Measurements from ENCODE around the gene MAPT.
"Not testable (repeated sequence)": the region's sequence is repeated elsewhere in the genome, so short reads cannot be mapped to it uniquely, and the experiment has no call there.

Gene MAPT

DNA sequence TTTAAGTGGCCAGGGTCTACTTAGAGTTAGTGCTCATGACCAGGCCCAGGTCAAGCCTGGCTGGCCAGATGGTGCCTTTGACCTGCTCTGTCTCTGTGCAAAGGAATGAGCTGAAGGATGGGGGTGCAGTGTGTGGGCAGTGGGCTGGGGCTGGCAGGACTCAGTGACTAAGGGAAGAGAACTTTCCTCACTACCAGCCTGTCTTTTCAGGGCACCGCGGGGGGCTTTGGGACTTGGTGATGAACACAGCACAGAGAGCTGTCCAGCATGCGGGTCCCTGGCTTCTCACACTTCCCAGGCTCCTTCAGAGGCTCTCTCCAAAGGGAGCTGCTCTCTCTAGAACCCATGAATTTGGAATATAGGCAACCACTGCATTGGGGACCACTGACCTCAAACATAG is 61.7 kb downstream of the MAPT start:
- no peak for DNase-seq

DNA sequence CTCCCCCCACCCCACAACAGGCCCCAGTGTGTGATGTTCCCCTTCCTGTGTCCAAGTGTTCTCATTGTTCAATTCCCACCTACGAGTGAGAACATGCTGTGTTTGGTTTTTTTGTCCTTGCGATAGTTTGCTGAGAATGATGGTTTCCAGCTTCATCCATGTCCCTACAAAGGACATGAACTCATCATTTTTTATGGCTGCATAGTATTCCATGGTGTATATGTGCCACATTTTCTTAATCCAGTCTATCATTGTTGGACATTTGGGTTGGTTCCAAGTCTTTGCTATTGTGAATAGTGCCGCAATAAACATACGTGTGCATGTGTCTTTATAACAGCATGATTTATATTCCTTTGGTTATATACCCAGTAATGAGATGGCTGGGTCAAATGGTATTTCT is 62.4 kb downstream of the MAPT start:
- DNase-seq, result not testable (repeated sequence)

DNA sequence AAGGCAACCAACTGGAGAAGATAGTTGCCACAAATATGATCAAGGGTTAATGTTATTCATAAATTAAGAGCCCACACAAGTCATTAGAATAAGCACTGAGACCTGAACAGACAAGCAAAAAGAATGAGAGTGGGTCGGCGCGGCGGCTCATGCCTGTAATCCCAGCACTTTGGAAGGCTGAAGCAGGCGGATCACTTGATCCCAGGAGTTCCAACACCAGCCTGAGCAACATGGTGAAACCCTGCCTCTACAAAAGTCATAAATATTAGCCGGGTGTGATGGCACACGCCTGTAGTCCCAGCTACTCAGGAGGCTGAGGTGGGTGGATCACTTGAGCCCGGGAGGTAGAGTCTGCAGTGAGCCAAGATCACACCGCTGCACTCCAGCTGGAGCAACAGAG is 64.0 kb downstream of the MAPT start:
- DNase-seq, result no peak

DNA sequence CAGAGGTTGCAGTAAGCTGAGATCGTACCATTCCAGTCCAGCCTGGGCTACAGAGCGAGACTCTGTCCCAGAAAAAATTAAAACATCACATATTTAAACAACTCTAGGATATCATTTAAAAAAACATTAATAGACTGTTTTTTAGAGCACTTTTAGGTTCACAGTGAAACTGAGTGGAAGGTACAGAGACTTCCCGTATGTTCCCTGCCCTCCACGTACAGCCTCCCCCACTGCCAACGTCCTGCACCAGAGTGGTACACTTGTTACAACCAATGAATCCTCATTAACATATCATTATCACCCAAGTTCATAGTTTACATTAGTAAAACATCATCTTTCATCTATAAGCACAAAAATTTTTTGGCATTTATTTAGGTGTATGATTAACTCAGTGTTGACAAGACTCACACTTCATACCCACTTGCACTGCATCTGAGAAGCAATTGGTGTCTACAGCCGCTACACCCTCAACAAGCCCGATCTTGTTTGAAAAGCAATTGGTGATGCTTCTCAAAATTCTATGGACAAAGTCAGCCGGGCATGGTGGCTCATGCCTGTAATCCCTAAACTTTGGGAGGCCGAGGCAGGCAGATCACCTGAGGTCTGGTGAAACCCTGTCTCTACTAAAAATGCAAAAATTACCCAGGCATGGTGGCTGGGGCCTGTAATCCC is 64.8 kb downstream of the MAPT start:
- DNase-seq, result no peak

DNA sequence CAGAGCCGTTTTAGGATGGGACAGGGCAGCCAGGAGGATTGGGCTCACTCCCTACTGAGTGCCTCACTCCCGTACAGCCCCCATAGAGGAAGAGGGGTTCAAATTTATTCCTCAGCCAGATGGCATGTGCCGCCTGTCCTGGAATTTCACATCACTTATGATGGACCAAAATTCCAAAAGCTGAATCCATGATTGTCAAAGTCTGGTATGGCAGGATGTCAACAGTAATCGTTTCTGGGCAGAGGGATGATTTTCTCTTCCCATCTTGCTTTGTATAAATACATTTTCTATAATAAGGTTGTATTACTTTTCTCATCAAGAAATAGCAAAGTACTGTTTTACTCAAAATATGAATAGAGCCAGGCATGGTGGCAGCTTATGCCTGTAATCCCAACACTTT is 66.0 kb downstream of the MAPT start:
- no peak for DNase-seq

DNA sequence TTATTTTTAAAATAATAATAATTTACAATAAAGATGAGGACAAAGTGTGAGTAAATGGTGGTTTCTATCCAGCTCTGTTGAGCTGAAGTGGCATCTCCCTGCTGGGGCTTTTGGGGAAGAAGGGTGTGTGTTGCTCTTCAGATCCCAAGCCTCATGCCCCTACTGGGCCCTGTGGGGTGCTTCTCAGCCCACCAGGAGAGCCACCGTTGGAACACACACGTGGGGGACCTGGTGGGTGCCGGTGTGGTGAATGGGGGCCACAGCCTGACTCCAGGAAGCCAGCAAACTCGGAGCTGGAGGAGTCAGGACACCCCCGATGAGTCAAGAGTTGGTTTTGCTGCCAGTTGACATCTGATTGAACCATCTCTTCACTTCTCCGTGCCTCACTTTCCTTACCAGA is 66.9 kb downstream of the MAPT start:
- DNase-seq, result no peak

DNA sequence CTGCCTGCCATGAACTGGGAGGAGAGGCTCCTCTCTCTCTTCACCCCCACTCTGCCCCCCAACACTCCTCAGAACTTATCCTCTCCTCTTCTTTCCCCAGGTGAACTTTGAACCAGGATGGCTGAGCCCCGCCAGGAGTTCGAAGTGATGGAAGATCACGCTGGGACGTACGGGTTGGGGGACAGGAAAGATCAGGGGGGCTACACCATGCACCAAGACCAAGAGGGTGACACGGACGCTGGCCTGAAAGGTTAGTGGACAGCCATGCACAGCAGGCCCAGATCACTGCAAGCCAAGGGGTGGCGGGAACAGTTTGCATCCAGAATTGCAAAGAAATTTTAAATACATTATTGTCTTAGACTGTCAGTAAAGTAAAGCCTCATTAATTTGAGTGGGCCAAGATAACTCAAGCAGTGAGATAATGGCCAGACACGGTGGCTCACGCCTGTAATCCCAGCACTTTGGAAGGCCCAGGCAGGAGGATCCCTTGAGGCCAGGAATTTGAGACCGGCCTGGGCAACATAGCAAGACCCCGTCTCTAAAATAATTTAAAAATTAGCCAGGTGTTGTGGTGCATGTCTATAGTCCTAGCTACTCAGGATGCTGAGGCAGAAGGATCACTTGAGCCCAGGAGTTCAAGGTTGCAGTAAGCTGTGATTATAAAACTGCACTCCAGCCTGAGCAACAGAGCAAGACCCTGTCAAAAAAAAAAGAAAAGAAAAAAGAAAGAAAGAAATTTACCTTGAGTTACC is 68.0 kb downstream of the MAPT start:
- no peak for DNase-seq

DNA sequence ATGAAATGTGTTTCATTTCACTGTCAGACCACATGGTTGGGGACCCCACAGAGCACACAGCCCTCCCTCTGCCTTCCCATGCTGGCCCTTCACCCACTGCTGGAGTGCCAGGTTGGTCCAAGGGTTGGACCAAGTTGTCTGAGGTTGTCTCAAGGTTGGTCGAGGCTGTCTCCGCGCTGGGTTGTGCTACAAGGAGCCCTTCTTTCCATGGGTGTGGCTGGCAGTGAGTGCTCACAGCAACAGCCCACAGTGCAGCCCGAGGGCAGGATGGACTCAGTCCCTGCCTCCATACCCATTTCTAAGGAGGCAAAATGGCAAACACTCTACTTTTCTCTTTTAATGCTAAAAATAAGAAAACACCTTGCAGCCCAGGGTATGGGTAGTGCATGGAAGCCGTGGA is 68.9 kb downstream of the MAPT start:
- DNase-seq, result no peak

DNA sequence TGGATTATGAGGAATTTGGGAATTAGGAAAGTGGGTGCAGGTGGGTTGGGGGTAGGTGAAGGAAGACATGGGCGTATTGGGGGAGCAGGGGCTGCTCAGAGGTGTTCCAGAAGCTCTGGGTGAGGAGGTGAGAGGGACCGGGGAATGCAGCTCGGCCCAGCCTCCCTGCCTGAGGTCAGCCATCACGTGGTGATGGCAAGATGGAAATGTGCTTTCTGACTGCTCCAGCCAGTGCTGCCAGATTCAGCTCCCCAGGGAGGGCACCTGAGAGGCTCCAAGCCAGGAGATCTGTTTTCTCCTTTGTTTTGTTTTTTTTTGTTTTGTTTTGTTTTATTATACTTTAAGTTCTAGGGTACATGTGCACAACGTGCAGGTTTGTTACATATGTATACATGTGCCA is 69.5 kb downstream of the MAPT start:
- no peak for DNase-seq

DNA sequence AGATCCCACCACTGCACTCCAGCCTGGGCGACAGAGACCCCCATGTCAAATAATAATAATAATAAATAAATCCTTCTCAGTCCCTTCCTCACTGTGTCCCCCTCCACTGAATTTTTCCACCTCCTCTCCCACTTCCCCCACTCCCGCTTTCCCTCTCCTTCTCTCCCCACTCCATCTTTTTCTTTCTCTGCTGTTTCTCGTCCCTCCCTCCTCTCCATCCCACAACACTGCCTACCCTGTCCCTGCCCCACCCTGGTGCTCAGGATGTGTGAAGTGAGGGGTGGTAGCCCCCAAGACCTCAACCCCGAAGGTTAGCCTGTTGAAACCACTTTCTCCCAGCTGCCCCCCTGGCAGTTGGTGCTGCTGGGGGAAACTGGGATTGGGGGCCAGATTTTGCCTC is 70.3 kb downstream of the MAPT start:
- DNase-seq, result no peak

DNA sequence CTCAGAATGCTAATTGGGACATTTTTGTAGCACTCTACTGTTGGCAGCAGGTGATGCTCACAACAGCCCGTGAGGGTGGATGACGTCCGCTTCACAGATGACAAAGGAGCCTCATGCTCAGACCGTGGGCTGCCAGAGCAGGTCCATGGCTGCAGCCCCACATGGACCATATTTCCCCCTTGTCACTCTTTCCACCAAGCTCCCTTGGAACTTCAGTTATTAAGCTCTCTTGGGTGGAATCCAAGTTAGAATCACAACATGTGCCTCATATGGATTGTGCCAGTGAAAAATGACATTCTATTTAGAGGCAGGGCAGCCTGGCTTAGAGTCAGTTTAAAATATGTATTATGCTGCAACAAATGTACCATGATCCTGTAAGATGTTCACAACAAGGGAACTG is 71.5 kb downstream of the MAPT start:
- no peak for DNase-seq

DNA sequence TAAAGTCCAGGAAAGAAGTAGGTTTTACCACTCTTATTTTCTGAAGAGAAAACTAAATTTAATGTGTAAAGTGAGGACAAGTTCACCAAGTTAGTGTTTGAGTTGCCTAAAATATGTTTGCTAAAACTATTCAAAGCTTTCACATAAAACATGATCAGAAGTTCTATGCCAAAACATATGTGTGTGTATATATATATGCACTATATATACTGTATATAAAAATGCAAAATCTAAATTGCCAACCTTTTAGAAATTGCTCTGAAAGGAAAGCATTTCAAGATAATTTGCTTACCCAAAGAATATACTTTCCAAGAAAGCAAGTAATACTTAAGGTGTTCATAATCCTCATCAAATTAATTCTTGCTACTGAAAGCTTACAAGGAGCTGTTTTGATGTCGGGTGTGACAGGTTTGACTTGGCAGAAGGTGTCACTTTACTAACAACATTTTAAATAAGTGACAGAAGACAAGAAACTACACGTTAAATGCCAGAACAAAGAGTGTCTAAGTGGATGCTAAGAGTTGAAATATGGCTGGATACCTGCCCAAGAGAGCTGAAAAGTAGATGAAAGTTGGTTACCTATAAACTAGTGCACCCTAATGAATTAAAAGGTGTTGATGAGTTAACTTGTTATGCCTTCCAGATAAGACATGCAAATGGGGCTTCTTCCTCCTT is 72.4 kb downstream of the MAPT start:
- no peak for DNase-seq

DNA sequence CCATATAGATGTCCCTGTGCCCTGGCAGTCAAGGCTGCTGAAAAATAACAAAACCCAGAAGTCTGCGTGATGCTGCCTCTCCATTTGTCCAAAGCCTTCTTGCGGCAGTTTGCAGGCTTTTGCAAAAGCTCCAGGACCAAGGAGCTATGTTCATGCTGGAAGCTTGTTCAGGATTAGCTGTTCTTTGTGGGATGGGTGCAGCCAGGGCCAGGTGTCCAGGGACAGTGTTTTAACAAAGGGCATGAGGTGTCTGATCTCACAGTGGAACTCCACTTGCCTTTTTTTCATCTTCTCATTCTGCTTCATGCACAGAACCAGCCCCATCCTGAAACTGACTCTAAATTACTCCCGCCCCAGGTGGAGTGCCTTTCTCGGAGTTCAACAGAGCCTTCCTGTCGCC is 73.0 kb downstream of the MAPT start:
- no peak for DNase-seq

DNA sequence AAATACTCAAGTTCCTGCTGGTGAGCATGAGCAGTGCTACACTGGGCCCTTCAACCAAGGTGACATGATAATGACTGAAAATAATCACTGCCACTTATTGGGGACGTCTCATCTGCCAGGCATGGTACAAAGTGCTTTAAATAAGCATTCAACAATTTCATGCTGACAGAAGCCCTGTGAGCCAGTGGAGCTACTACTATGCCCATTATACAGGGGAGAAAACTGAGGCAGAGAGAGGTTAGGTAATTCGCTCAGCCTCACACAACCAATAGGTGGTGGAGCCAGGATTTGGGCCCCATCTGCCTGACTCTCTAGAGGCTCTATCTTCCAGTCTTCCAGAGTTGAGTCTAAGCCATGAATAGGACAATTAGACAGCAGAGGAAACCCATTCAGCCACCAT is 74.4 kb downstream of the MAPT start:
- DNase-seq, result no peak

DNA sequence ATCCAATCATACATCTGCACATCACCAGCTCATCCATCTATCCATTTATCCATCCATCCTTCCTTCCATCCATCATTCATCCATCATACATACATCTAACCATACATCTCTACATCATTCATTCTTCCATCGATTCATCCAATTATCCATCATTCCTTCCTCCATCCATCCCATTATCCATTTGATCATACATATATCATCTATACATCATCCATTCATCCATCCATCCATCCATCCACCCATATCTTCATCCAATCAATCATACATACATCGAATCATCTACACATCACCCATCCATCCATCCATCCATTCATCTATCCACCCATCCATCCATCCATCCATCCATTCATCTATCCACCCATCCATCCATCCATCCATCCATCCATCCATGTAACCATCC is 75.4 kb downstream of the MAPT start:
- no peak for DNase-seq

DNA sequence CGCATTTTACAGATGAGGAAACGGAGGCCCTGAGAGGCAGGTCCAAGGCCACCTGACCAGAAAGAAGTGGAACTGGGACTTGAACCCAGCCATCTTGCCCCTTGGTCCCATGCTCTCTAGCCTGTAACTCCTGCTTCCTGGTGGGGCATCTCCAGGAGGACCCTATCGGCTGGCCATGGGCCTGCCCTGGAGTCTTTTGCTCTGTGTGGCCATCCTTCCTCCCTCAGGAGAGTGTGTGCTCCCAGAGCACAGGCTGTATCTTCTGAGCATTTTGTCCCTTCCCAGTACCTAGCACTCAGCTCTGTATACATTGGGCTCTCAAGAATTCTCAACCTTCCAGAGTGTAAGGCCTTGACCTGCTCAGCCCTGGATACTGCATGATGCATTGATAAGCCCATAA is 76.3 kb downstream of the MAPT start:
- DNase-seq, result no peak

DNA sequence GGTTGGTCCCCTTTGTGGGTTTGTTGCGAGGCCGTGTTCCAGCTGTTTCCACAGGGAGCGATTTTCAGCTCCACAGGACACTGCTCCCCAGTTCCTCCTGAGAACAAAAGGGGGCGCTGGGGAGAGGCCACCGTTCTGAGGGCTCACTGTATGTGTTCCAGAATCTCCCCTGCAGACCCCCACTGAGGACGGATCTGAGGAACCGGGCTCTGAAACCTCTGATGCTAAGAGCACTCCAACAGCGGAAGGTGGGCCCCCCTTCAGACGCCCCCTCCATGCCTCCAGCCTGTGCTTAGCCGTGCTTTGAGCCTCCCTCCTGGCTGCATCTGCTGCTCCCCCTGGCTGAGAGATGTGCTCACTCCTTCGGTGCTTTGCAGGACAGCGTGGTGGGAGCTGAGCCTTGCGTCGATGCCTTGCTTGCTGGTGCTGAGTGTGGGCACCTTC is 77.4 kb downstream of the MAPT start:
- no peak for DNase-seq

DNA sequence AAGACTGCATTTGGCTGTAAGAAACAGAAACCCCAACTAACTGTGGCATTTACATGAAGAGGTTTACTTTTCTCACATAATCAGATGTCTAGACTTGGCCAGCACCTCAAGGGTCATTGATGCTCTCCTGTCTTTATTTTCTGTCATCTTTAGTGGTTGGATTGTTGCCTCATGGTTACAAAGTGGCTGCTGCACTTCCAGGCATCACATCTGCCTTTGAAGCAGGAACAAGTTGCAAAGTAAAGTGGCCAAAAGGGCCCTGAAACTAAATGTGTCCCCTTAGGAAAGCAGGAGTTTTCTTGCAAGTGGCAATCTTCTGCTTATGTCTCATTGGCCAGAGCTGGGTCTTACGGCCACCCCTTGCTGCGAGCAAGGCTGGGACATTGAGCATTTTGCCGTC is 78.2 kb downstream of the MAPT start:
- DNase-seq, result no peak

DNA sequence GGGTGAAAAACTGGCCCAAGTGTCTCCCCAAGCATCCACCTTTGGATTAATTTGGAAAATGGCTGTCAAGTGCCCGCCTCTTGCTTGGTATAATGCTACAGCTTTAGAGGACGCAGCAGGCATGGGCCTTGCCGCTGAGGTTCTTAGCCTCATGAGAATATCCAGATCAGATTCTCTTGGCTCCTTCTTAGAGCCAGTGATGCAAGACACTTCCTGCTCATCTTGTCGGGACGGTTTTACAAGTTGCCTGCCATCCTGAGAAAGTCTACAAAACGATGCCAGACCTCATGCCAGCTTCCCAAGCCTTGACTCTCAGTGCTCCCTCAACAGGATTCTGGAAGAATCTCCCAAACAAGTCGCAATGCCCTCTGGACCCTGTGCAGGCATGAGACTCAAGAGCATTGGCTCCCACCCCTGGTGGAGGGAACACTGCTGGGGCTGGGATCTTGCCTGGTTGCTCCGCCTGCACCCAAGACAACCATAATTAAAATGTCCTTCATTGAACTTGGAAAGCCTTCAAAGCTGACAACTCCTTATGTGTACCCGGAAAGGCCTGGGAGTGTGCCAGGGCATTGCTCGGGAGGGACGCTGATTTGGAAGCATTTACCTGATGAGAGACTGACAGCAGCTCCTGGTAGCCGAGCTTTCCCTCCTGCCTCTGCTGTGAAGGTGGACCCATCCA is 78.9 kb downstream of the MAPT start:
- DNase-seq, result no peak

DNA sequence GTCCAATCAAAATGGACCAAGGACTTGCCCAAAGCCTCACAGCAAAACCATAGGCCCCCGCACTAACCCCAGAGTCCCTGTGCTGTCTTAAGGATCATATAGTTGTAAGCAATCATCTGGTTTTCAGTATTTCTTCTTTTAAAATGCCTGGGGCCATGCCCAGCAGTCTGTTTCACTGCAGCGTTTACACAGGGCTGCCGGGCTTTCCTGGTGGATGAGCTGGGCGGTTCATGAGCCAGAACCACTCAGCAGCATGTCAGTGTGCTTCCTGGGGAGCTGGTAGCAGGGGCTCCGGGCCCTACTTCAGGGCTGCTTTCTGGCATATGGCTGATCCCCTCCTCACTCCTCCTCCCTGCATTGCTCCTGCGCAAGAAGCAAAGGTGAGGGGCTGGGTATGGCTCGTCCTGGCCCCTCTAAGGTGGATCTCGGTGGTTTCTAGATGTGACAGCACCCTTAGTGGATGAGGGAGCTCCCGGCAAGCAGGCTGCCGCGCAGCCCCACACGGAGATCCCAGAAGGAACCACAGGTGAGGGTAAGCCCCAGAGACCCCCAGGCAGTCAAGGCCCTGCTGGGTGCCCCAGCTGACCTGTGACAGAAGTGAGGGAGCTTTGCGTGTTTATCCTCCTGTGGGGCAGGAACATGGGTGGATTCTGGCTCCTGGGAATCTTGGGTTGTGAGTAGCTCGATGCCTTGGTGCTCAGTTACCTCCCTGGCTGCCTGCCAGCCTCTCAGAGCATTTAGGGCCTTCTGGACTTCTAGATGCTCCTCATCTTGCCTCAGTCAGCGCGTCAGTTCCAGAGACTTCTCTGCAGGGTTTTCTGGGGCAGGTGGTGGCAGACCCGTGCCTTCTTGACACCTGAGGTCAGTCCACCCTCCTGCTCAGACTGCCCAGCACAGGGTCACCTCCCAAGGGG is 79.8 kb downstream of the MAPT start:
- DNase-seq, result no peak

DNA sequence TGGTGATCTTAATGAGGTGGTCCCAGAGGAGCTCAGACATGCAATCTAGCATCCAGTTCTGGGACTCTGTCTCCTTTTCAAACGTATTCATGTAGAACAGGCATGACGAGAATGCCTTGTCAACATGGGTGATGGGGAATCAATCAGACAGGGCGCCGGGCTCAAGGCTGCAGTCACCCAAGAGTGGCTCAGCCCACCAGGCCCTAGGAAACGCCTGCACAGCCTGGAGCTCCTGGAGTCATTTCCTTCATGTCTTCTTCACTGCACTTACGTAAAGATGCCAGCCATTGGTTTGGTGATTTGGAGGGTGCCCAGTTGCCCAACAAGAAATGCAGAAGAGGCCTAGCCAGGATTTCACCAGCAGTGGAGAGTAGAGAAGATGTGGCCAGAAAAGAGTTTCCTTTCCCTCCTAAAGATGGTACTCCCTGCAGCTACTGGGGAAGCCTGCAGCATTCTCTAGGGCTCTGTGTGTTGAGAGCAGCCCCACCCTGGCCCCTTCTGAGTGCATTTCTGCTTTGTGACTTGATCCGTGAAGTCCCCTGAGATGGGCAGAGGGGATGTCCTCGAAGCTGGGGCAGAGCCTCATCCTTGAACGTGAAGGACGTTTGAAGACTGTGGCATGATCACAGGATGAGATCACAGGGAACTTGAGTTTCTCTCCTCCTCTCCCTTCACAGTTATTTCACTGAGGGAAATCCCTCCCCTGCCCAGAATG is 80.7 kb downstream of the MAPT start:
- DNase-seq, result no peak

Measured in hippocampal formation (tissue), 2 donors.